Measurements from ENCODE around the gene ZNF415. TPM values are rescaled to one million over a fixed set of nuclear protein-coding genes. Genes with fewer than 3 reads are reported as not detected.

The ZNF415 gene
- total RNA-seq, 1 donor from 2014 or later, result 0.73 TPM

DNA sequence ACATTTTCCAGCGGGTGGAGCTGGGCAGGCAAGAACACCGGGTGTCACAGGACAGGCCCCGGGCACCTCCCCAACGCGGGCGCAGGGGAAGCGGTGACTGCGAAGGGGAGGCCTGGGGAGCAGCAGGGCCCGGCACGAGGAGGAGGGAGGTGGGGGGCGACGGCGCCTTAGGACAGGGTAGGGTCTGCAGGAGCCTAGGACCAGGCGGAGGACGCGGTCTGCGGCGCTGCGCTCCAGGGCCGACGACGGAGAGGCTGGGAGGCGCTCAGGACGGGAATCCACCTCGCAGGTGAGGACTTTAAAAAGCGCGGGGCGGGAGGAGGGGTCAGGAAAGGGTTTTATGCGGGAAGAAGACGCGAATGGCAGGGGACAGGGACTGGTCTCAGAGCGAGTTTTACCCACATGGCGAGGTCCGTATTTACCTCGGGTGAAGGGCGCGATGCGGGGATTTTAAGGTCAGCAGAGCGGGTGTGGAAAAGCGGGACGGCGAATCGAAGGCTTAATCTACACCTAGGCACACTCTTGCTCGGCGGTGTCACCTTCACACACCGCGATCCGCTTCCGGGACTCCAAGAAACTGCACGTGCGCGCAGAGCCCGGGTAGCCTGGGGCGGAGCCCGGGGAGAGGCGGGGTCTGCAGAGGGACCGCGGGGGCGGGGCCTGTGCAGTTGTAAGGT, 74.7 kb downstream of the ZNF415 start:
- intact Hi-C loops (cut with micrococcal nuclease), result no loop called here

Other genes starting within 250 kb of the ZNF415 start
- gene ZNF320, start 235.3 kb downstream of the ZNF415 start, total RNA-seq, result 8.9 and 11.4 TPM in 2 replicates
- gene ZNF888, start 209.5 kb downstream of the ZNF415 start, total RNA-seq, result 7.0 and 8.4 TPM in 2 replicates
- gene ZNF816, start 170.0 kb downstream of the ZNF415 start, total RNA-seq, result 11.6 and 13.0 TPM in 2 replicates
- gene ERVV-1, start 119.0 kb downstream of the ZNF415 start, total RNA-seq, result not detected in 2 replicates
- gene ERVV-2, start 88.2 kb downstream of the ZNF415 start, total RNA-seq, result not detected in 2 replicates
- 27.8 and 31.0 TPM in 2 replicates for gene ZNF160, start 29.5 kb downstream of the ZNF415 start, total RNA-seq
- gene ZNF347, start 26.1 kb upstream of the ZNF415 start, total RNA-seq, result 7.8 and 8.1 TPM in 2 replicates
- 2.7 and 3.3 TPM in 2 replicates for gene ZNF665, start 60.4 kb upstream of the ZNF415 start, total RNA-seq
- gene ZNF677, start 122.0 kb upstream of the ZNF415 start, total RNA-seq, result 1.7 and 2.7 TPM in 2 replicates
- not detected in 2 replicates for gene VN1R2, start 125.4 kb upstream of the ZNF415 start, total RNA-seq
- gene VN1R4, start 134.8 kb upstream of the ZNF415 start, total RNA-seq, result not detected in 2 replicates
- gene ZNF845, start 200.8 kb upstream of the ZNF415 start, total RNA-seq, result 8.9 and 9.6 TPM in 2 replicates
- gene ZNF525, start 232.8 kb upstream of the ZNF415 start, total RNA-seq, result 14.1 and 15.1 TPM in 2 replicates